ENCODE data around the gene IL21R.
A peak's percentile ranks its signal among the peaks of the same experiment; 100 is the strongest.

The IL21R gene

DNA sequence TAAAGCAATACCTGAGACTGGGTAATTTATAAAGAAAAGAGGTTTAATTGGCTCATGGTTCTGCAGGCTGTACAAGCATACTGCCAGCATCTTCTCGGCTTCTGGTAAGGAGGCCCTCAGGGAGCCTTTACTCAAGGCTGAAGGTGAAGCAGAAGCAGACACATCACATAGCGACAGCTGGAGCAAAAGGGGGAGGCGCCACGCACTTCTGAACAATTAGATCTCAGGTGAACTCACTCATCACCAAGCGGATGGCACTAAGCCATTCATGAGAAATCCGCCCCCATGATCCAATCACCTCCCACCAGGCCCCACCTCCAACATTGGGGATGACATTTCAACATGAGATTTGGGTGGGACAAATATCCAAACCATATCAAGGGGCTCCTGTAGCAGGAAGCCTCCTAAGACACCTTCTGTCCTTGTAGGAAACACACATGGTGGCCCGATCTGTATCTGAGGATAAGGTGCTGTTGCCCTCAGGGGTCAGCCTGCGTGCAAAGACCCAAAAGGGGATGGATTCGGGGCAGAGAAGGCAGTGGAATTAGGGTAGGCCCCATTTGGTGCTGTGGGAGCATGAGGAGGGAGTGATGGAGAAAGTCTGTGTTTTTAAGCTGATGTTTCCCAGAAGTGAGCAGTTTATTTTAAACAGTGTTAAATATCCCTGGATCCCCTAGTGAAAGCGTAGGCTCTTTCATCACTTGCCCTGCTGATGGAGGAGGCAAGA lies 23.0 kb downstream of the IL21R start:
- Histone ChIP-seq H4K20me1 (ENCODE audit: control insufficient read depth, insufficient read depth, low read depth, low read length) (peaks cover 3% of the 10 kb centered on the region; the same call in 1 of the 2 replicates), H3K4me3 (ENCODE audit: low read length) (no peak overlapping the region), H3K9me2 (replicated peaks; ENCODE audit: control insufficient read depth, low read length) (no peaks in the 10 kb centered on the region), H3K27ac (ENCODE audit: low read depth, low read length) (peak overlapping the region; percentile 95), H3K79me2 (ENCODE audit: control insufficient read depth, low read length) (peaks cover 31% of the 10 kb centered on the region), H3F3A (ENCODE audit: control insufficient read depth, insufficient read depth) (peaks cover 15% of the 10 kb centered on the region), H3K27me3 (ENCODE audit: control insufficient read depth, low read length) (no peaks in the 10 kb centered on the region), H3K4me1 (ENCODE audit: control insufficient read depth, low read length) (peaks cover 67% of the 10 kb centered on the region), H3K9me3 (ENCODE audit: control insufficient read depth, insufficient read depth, low read length) (peaks cover 27% of the 10 kb centered on the region), H3K36me3 (ENCODE audit: control insufficient read depth, low read length) (peaks cover 59% of the 10 kb centered on the region), H3K4me2 (ENCODE audit: low read length) (no peak overlapping the region)
- TF ChIP-seq EZH2phosphoT487 (IDR thresholded peaks at IDR 0.05; ENCODE audit: borderline replicate concordance, low read length): no peak
- TF ChIP-seq, protein P1, sequence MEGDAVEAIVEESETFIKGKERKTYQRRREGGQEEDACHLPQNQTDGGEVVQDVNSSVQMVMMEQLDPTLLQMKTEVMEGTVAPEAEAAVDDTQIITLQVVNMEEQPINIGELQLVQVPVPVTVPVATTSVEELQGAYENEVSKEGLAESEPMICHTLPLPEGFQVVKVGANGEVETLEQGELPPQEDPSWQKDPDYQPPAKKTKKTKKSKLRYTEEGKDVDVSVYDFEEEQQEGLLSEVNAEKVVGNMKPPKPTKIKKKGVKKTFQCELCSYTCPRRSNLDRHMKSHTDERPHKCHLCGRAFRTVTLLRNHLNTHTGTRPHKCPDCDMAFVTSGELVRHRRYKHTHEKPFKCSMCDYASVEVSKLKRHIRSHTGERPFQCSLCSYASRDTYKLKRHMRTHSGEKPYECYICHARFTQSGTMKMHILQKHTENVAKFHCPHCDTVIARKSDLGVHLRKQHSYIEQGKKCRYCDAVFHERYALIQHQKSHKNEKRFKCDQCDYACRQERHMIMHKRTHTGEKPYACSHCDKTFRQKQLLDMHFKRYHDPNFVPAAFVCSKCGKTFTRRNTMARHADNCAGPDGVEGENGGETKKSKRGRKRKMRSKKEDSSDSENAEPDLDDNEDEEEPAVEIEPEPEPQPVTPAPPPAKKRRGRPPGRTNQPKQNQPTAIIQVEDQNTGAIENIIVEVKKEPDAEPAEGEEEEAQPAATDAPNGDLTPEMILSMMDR (IDR thresholded peaks at IDR 0.05; ENCODE audit: low read depth, low read length, poor library complexity, severe bottlenecking): no peak

DNA sequence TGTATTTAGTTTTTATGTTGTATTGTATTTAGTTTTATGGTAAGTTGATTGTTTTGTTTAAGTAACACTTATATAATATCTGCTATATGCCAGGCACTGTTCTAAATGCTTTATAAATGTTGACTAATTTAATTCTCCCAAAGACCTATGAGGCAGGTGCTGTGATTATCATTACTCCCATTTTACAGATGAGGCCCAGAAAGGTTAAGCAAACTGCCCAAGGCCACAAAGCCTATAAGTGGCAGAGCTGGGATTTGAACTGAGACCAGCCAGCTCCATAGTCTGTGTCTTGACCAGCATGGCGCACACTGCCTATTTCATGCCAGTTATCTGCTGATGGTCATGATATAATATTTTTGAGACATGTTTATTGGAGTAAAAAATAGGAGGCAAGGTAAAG lies 24.0 kb downstream of the IL21R start:
- H3K9me3 ChIP-seq (ENCODE audit: control insufficient read depth, insufficient read depth, low read length): peaks cover 18% of the 10 kb centered on the region
- peaks cover 77% of the 10 kb centered on the region for H3K4me1 ChIP-seq (ENCODE audit: control insufficient read depth, low read length)
- no peaks in the 10 kb centered on the region for H3K27me3 ChIP-seq (ENCODE audit: control insufficient read depth, low read length)
- TF ChIP-seq, protein P1 (IDR thresholded peaks at IDR 0.05; ENCODE audit: low read depth, low read length, poor library complexity, severe bottlenecking): no peak
- TF ChIP-seq EZH2phosphoT487 (IDR thresholded peaks at IDR 0.05; ENCODE audit: borderline replicate concordance, low read length): 0 out of 2 replicates have a peak, but pooled peaks have one; percentile 12
- H3K9me2 ChIP-seq (replicated peaks; ENCODE audit: control insufficient read depth, low read length): no peaks in the 10 kb centered on the region
- H3K79me2 ChIP-seq (ENCODE audit: control insufficient read depth, low read length): peaks cover 37% of the 10 kb centered on the region
- peaks cover 3% of the 10 kb centered on the region; the same call in 1 of the 2 replicates for H4K20me1 ChIP-seq (ENCODE audit: control insufficient read depth, insufficient read depth, low read depth, low read length)
- H3K27ac ChIP-seq (ENCODE audit: low read depth, low read length): peak overlapping the region; percentile 95
- H3K4me3 ChIP-seq (ENCODE audit: low read length): peak overlapping the region; percentile 84
- H3K36me3 ChIP-seq (ENCODE audit: control insufficient read depth, low read length): peaks cover 60% of the 10 kb centered on the region
- H3F3A ChIP-seq (ENCODE audit: control insufficient read depth, insufficient read depth): peaks cover 15% of the 10 kb centered on the region
- peak overlapping the region; percentile 90 for H3K4me2 ChIP-seq (ENCODE audit: low read length)

DNA sequence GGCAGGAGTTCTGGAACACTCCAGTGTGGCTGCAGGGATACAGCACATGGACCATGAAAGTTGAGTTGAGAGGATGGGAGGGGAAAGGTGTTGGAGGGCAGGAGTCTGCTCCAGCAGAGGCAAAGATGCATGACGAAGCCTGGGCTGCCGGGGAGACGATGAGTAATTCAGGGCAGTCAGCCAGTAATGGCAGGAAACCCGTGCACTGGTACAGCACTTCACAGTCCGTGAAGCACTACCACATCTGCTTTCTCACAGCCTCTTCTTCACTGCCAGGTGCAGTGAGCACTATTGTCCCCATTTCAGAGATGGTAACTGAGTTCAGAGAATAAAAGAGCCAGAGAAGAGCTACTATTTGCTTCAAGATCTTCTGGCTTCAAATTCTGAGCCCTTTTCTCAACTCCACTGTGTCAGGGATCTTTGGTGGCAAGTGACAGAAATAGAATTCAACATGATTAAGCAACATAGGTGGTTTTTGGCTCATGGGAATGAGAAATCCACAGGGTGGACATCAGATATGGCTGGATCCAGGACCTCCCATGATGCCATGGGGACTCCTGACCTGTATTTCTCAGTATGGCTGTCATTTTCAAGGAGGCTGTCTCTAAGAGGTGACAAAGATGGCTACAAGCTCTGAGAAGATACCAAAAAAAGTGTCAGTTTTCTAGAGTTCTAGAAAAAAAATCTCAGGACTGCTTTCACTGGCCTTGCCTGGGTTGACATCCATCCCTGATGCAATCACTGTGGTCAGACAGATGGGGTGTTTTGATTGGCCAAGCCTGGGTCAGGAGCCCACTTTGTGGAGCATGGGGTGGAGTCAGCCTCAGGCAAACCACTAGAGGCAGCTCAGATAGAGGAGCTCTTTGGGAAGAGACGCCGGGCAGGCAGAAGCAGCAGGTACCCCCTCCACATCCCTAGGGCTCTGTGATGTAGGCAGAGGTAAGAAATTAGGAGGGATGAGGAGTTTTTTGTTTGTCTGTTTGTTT lies 24.7 kb downstream of the IL21R start:
- H4K20me1 ChIP-seq (ENCODE audit: control insufficient read depth, insufficient read depth, low read depth, low read length): peaks cover 3% of the 10 kb centered on the region; the same call in 1 of the 2 replicates
- H3K27me3 ChIP-seq (ENCODE audit: control insufficient read depth, low read length): no peaks in the 10 kb centered on the region
- H3F3A ChIP-seq (ENCODE audit: control insufficient read depth, insufficient read depth): peaks cover 17% of the 10 kb centered on the region
- H3K4me3 ChIP-seq (ENCODE audit: low read length): peak overlapping the region; percentile 84
- no peak for TF ChIP-seq EZH2phosphoT487 (IDR thresholded peaks at IDR 0.05; ENCODE audit: borderline replicate concordance, low read length)
- TF ChIP-seq, protein P1 (IDR thresholded peaks at IDR 0.05; ENCODE audit: low read depth, low read length, poor library complexity, severe bottlenecking): peak; percentile 49
- peak overlapping the region; percentile 90 for H3K4me2 ChIP-seq (ENCODE audit: low read length)
- peaks cover 84% of the 10 kb centered on the region for H3K4me1 ChIP-seq (ENCODE audit: control insufficient read depth, low read length)
- no peaks in the 10 kb centered on the region for H3K9me2 ChIP-seq (replicated peaks; ENCODE audit: control insufficient read depth, low read length)
- peaks cover 13% of the 10 kb centered on the region for H3K9me3 ChIP-seq (ENCODE audit: control insufficient read depth, insufficient read depth, low read length)
- H3K36me3 ChIP-seq (ENCODE audit: control insufficient read depth, low read length): peaks cover 60% of the 10 kb centered on the region
- peak overlapping the region; percentile 95 for H3K27ac ChIP-seq (ENCODE audit: low read depth, low read length)
- H3K79me2 ChIP-seq (ENCODE audit: control insufficient read depth, low read length): peaks cover 37% of the 10 kb centered on the region
